ENCODE results near the gene TFIP11. TPM values are rescaled to one million over a fixed set of nuclear protein-coding genes. Genes with fewer than 3 reads are reported as not detected.

The TFIP11 gene
- total RNA-seq, 1 donor from 2014 or later = 39.0 TPM

DNA sequence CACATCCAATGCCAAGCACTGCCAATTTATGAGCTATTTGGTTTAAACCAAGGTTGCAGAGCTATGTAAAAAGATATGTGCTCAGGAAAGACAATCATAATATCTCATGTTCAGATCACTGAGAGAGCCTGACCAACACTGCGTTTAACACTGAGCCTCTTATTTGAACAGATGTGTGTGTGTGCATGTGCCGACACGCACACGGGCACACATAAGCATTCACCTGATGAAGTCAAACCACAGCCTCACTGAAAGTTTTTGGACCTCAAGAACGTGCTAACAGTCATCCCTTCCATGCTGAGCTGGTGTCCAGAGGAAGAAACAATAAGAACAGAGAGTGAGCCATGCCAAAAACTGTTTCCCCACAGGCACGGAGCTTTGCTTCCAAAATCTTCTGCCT, 52.1 kb downstream of the TFIP11 start:
- H3K4me1 Mint-ChIP-seq (ENCODE audit: unreplicated experiment) = peaks cover 18% of the 10 kb centered on the region
- H3K4me3 Mint-ChIP-seq (ENCODE audit: unreplicated experiment) = no peak overlapping the region
- no peak overlapping the region for H3K27ac Mint-ChIP-seq (ENCODE audit: unreplicated experiment)
- H3K36me3 Mint-ChIP-seq (ENCODE audit: unreplicated experiment) = peaks cover 23% of the 10 kb centered on the region
- no peaks in the 10 kb centered on the region for H3K27me3 Mint-ChIP-seq (ENCODE audit: unreplicated experiment)
- no peak for DNase-seq (ENCODE audit: extremely low spot score, unreplicated experiment)
- H3K9me3 Mint-ChIP-seq (ENCODE audit: unreplicated experiment) = no peaks in the 10 kb centered on the region
- TF ChIP-seq, protein P1, sequence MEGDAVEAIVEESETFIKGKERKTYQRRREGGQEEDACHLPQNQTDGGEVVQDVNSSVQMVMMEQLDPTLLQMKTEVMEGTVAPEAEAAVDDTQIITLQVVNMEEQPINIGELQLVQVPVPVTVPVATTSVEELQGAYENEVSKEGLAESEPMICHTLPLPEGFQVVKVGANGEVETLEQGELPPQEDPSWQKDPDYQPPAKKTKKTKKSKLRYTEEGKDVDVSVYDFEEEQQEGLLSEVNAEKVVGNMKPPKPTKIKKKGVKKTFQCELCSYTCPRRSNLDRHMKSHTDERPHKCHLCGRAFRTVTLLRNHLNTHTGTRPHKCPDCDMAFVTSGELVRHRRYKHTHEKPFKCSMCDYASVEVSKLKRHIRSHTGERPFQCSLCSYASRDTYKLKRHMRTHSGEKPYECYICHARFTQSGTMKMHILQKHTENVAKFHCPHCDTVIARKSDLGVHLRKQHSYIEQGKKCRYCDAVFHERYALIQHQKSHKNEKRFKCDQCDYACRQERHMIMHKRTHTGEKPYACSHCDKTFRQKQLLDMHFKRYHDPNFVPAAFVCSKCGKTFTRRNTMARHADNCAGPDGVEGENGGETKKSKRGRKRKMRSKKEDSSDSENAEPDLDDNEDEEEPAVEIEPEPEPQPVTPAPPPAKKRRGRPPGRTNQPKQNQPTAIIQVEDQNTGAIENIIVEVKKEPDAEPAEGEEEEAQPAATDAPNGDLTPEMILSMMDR (IDR thresholded peaks at IDR 0.05) = no peak

DNA sequence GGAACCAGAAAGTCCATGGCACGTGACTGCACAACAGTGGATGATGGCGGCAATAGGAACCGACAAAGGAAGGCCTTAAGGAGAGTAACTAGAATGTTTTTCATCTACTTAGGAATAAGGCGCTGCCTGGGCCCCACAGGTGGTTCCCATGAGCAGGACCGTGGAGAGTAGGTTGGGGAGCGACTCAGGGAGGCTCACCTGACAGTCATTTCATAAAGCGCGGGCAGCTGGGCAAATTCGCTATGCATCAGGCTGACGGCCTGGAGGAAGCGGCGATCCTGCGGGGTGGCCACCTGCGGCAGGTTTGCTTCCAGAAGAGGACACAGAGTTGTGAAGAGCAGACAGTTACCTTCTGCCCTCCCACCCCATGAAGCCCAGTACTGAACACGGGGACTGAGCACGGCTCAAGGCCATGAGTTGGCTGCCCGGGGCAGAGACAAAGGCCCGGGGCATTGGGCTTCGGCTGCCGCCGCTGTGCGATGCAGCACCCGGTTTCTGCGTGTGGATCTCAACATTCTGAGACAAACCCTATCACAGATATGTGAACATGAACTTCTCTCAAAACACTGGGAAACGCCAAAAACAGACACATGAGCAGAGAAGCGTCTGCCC, 54.5 kb downstream of the TFIP11 start:
- no peaks in the 10 kb centered on the region for H3K9me3 Mint-ChIP-seq (ENCODE audit: unreplicated experiment)
- DNase-seq (ENCODE audit: extremely low spot score, unreplicated experiment) = no peak
- no peak overlapping the region for H3K27ac Mint-ChIP-seq (ENCODE audit: unreplicated experiment)

DNA sequence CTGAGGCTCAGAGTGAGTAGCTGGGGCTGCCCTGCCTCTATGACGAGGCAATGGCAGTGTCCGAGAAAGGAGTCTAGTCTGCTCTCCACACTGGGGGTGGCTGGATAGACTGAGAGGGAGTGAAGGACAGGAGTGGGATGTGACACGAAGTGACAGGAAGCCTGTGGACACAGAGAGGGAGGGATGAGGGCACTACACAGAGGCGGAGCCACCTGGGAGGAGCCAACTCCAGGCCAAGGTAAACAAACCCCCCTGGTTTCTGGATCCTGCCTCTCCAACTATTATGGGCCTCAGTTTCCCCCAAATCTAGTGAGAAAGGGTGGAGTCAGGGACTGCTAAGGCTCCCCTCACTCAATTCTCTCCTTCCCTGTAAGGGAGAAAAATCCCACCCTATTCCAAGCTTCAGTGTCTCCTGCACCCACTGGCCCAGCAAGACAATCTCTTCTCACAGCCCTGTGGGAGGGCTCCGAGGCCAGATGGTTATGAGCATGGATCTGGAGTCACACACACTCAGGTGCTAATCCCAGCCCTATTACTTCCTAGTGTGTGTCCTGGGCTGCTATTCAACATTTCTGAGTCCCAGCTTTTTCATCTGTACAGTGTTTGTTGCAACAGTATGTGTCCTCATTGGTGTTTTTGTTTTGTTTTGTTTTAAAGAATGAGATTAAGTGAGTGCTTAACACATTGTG, 58.3 kb downstream of the TFIP11 start:
- no peak for DNase-seq (ENCODE audit: extremely low spot score, unreplicated experiment)
- H3K27ac Mint-ChIP-seq (ENCODE audit: unreplicated experiment) = no peak overlapping the region
- no peak overlapping the region for H3K4me3 Mint-ChIP-seq (ENCODE audit: unreplicated experiment)
- H3K9me3 Mint-ChIP-seq (ENCODE audit: unreplicated experiment) = no peaks in the 10 kb centered on the region
- H3K4me1 Mint-ChIP-seq (ENCODE audit: unreplicated experiment) = no peaks in the 10 kb centered on the region
- H3K36me3 Mint-ChIP-seq (ENCODE audit: unreplicated experiment) = peaks cover 29% of the 10 kb centered on the region
- no peaks in the 10 kb centered on the region for H3K27me3 Mint-ChIP-seq (ENCODE audit: unreplicated experiment)
- TF ChIP-seq, protein P1 (IDR thresholded peaks at IDR 0.05) = no peak

More for the DNA sequence above, 54.5 kb downstream of the TFIP11 start:
- no peaks in the 10 kb centered on the region for H3K27me3 Mint-ChIP-seq (ENCODE audit: unreplicated experiment)
- no peak overlapping the region for H3K4me3 Mint-ChIP-seq (ENCODE audit: unreplicated experiment)
- H3K4me1 Mint-ChIP-seq (ENCODE audit: unreplicated experiment) = peaks cover 2% of the 10 kb centered on the region
- TF ChIP-seq, protein P1 (IDR thresholded peaks at IDR 0.05) = no peak
- H3K36me3 Mint-ChIP-seq (ENCODE audit: unreplicated experiment) = peaks cover 19% of the 10 kb centered on the region

DNA sequence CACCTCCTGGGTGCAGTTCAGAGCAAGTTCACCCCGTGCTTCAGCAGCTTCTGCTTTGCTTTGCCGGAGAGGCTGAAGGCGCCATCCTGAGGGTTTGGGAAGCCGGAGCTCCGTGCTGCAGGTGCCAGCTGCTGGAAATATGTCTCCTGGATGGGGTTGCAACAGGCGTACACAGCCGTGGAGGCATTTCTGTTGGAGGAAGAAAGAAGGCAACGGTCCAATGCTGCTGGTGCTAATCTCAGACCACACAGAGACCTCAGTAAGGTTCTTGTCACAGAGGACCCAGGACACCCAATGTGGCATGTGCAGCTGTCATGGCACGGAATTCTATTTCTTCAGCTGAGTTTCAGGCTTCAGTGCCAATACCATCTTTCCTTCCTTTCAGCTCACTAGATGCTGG, 59.1 kb downstream of the TFIP11 start:
- Mint-ChIP-seq H3K27ac (ENCODE audit: unreplicated experiment) (no peak overlapping the region), H3K36me3 (ENCODE audit: unreplicated experiment) (peaks cover 27% of the 10 kb centered on the region), H3K4me3 (ENCODE audit: unreplicated experiment) (no peak overlapping the region), H3K9me3 (ENCODE audit: unreplicated experiment) (no peaks in the 10 kb centered on the region), H3K4me1 (ENCODE audit: unreplicated experiment) (no peaks in the 10 kb centered on the region), H3K27me3 (ENCODE audit: unreplicated experiment) (no peaks in the 10 kb centered on the region)
- TF ChIP-seq, protein P1 (IDR thresholded peaks at IDR 0.05) = no peak
- no peak for DNase-seq (ENCODE audit: extremely low spot score, unreplicated experiment)

DNA sequence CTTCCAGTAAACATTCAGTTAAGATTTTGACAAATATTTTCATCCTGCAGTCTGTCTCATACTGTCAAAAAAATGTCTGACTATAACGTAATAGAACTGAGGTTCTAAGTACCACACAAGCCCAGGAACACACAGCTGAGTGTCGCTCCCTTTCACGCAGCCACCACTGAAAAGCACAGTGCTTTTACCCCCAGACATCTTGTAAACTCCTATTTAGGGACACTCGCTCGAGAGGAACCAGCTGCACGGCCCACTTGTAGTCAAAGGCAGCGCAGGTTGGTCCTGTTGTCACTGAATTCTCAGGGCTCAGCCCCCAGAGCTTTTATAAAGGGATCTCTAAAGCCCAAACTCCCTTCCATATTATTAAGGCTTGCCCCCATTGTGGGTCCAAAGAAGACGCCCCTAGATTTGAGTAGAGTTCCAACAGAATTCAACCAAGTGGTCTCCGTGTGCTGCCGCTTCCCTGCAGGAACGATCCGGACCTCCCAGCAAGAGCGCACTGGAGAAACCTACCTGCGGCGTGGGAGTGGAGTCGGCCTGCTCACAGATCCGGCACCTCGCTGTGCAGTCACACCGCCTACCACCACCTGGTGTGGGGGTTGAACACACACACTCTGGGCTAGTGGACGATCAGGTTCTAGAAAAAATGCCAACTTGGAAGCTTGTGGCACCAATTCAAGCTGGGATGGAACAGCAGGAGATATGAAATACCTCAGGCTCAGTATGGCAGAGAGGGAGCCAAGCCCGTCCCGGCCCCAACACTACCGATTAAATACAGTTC, 59.8 kb downstream of the TFIP11 start:
- no peak overlapping the region for H3K27ac Mint-ChIP-seq (ENCODE audit: unreplicated experiment)

More for the DNA sequence above, 59.8 kb downstream of the TFIP11 start:
- H3K27me3 Mint-ChIP-seq (ENCODE audit: unreplicated experiment) = no peaks in the 10 kb centered on the region
- no peak overlapping the region for H3K4me3 Mint-ChIP-seq (ENCODE audit: unreplicated experiment)
- no peak for DNase-seq (ENCODE audit: extremely low spot score, unreplicated experiment)
- TF ChIP-seq, protein P1 (IDR thresholded peaks at IDR 0.05) = no peak
- H3K36me3 Mint-ChIP-seq (ENCODE audit: unreplicated experiment) = peaks cover 23% of the 10 kb centered on the region
- H3K9me3 Mint-ChIP-seq (ENCODE audit: unreplicated experiment) = no peaks in the 10 kb centered on the region
- no peaks in the 10 kb centered on the region for H3K4me1 Mint-ChIP-seq (ENCODE audit: unreplicated experiment)
